ENCODE results near the gene ZNF516. TPM values are rescaled to one million over a fixed set of nuclear protein-coding genes. Genes with fewer than 3 reads are reported as not detected.

The ZNF516 gene
- total RNA-seq, 1 experiment from 2014 or later = 25.5 TPM

DNA sequence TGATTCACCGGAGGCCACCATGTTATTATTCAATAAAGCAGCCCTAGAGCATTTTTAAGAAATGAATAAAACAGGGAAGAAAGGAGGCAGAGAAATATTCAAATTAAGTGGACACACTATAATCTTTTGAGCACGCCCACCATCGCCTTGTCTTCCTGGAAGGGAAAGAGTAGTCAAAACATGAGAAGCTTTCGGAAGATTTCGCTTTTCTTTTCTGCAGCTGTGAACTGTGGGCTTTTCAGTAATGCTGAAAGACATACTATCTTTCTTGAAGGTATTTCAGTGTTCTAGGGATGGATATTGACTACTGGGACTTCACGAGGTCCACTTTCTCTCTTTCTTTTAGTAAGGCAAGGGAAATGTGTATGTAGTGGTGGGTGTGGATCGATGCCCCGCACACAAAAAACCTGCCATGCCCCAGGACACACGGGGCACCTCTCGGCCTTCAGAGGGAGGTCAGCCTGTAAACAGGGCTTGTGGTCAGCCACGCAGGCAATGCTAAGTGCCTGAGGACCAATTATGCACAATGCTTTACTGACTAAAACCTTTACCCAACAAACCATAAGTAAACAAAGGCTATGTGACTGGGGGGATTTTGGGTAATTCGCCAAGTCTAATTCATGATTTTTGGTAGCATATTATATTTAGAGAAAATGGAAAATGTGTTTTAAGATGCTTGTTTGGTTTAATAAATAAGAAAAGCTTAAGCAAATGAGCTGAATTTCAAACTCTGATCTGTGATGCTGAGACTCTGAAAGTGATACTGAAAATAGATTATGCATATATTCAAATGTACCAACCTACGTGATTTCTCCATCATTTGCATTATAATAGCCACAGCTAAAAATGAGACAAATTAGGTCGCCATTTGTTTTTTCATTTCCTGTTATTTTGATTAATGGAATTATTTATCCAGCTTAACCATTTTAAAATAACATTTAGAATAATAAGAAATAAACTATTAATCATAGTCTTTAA, 130.5 kb downstream of the ZNF516 start:
- no peak overlapping the region for H3K4me3 Mint-ChIP-seq (ENCODE audit: unreplicated experiment)
- TF ChIP-seq, protein P1, sequence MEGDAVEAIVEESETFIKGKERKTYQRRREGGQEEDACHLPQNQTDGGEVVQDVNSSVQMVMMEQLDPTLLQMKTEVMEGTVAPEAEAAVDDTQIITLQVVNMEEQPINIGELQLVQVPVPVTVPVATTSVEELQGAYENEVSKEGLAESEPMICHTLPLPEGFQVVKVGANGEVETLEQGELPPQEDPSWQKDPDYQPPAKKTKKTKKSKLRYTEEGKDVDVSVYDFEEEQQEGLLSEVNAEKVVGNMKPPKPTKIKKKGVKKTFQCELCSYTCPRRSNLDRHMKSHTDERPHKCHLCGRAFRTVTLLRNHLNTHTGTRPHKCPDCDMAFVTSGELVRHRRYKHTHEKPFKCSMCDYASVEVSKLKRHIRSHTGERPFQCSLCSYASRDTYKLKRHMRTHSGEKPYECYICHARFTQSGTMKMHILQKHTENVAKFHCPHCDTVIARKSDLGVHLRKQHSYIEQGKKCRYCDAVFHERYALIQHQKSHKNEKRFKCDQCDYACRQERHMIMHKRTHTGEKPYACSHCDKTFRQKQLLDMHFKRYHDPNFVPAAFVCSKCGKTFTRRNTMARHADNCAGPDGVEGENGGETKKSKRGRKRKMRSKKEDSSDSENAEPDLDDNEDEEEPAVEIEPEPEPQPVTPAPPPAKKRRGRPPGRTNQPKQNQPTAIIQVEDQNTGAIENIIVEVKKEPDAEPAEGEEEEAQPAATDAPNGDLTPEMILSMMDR (IDR thresholded peaks at IDR 0.05; ENCODE audit: insufficient read depth in 1 of 2, low read depth in 1 of 2, low read length in 1 of 2, severe bottlenecking in 1 of 2, unreplicated experiment in 1 of 2) = no peak
- no peaks in the 10 kb centered on the region for H3K27me3 ChIP-seq (replicated peaks; ENCODE audit: control insufficient read depth, insufficient read depth, low read length)
- no peaks in the 10 kb centered on the region for H3K4me1 Mint-ChIP-seq (ENCODE audit: low read depth, unreplicated experiment)
- no peak overlapping the region for H3K4me3 ChIP-seq (ENCODE audit: low read depth, low read length)
- H3K27ac Mint-ChIP-seq (ENCODE audit: unreplicated experiment) = no peak overlapping the region
- no peaks in the 10 kb centered on the region; the same call in 1 of the 2 replicates for H3K36me3 ChIP-seq (ENCODE audit: control insufficient read depth, insufficient read depth, low read length)
- CTCF ChIA-PET = no interaction called here
- intact Hi-C loops (cut with micrococcal nuclease; ENCODE audit: unreplicated experiment) = no loop called here
- H3K9me3 ChIP-seq = no peaks in the 10 kb centered on the region
- BruUV-seq (replicated peaks) = no TSS peak
- H3K36me3 Mint-ChIP-seq (ENCODE audit: insufficient read depth, unreplicated experiment) = peaks cover 11% of the 10 kb centered on the region
- no peak for DNase-seq
- no peaks in the 10 kb centered on the region for H3K4me1 ChIP-seq
- no peaks in the 10 kb centered on the region for H3K9me3 Mint-ChIP-seq (ENCODE audit: unreplicated experiment)
- no peaks in the 10 kb centered on the region for H3K27me3 Mint-ChIP-seq (ENCODE audit: insufficient read depth, unreplicated experiment)
- POLR2A ChIA-PET = no interaction called here

DNA sequence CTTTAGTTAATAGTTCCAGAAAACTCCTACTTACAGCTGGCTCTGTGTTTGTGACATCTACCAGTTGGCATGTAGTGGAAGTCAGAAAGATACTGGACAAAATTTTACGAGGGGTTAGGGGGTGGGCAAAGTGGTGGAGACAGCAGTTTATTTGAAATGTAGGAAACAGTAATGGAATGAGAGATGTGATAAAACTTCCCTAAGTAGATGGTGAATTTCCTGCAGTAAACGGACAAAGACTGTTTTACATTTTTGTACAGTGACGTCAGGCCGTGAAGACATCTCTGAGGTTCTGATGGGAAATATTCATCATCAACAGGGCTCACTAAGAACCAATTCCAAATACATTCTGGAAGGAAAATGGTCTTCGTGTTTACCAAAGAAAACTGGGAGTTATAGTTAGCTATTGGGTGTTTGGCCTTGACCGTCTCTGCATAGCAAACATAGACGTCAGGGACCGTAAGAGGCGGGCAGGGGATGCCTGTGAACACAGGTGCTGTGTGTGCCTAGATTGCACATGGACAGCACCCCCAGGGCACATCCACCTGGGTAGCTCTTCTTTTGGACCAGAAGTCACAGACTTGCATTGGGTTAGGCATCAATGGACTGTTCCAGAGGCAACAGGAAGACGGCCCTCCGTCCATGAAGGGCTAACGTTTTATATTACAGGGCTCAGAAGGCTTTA, 131.5 kb downstream of the ZNF516 start:
- TF ChIP-seq, protein P1 (IDR thresholded peaks at IDR 0.05; ENCODE audit: insufficient read depth in 1 of 2, low read depth in 1 of 2, low read length in 1 of 2, severe bottlenecking in 1 of 2, unreplicated experiment in 1 of 2) = no peak
- ChIA-PET CTCF (no interaction called here), POLR2A (no interaction called here)
- Mint-ChIP-seq H3K27ac (ENCODE audit: unreplicated experiment) (no peak overlapping the region), H3K27me3 (ENCODE audit: insufficient read depth, unreplicated experiment) (no peaks in the 10 kb centered on the region), H3K9me3 (ENCODE audit: unreplicated experiment) (no peaks in the 10 kb centered on the region), H3K4me1 (ENCODE audit: low read depth, unreplicated experiment) (no peaks in the 10 kb centered on the region), H3K36me3 (ENCODE audit: insufficient read depth, unreplicated experiment) (peaks cover 17% of the 10 kb centered on the region), H3K4me3 (ENCODE audit: unreplicated experiment) (no peak overlapping the region)
- DNase-seq = no peak
- intact Hi-C loops (cut with micrococcal nuclease; ENCODE audit: unreplicated experiment) = no loop called here
- no peaks in the 10 kb centered on the region; the same call in 1 of the 2 replicates for H3K36me3 ChIP-seq (ENCODE audit: control insufficient read depth, insufficient read depth, low read length)
- no TSS peak for BruUV-seq (replicated peaks)
- no peaks in the 10 kb centered on the region for H3K4me1 ChIP-seq
- H3K27me3 ChIP-seq (replicated peaks; ENCODE audit: control insufficient read depth, insufficient read depth, low read length) = no peaks in the 10 kb centered on the region
- H3K4me3 ChIP-seq (ENCODE audit: low read depth, low read length) = no peak overlapping the region
- no peaks in the 10 kb centered on the region for H3K9me3 ChIP-seq

GRCh38 chr18:76362676-76363075, 132.4 kb downstream of the ZNF516 start:
- H3K4me3 Mint-ChIP-seq (ENCODE audit: unreplicated experiment) = no peak overlapping the region
- intact Hi-C loops (cut with micrococcal nuclease; ENCODE audit: unreplicated experiment) = no loop called here
- H3K4me1 Mint-ChIP-seq (ENCODE audit: low read depth, unreplicated experiment) = no peaks in the 10 kb centered on the region
- H3K4me1 ChIP-seq = no peaks in the 10 kb centered on the region
- H3K9me3 ChIP-seq = no peaks in the 10 kb centered on the region
- DNase-seq = no peak
- ChIA-PET CTCF (no interaction called here), POLR2A (no interaction called here)
- TF ChIP-seq, protein P1 (IDR thresholded peaks at IDR 0.05; ENCODE audit: insufficient read depth in 1 of 2, low read depth in 1 of 2, low read length in 1 of 2, severe bottlenecking in 1 of 2, unreplicated experiment in 1 of 2) = no peak
- no peaks in the 10 kb centered on the region for H3K9me3 Mint-ChIP-seq (ENCODE audit: unreplicated experiment)
- H3K36me3 Mint-ChIP-seq (ENCODE audit: insufficient read depth, unreplicated experiment) = peaks cover 17% of the 10 kb centered on the region
- no TSS peak for BruUV-seq (replicated peaks)
- H3K36me3 ChIP-seq (ENCODE audit: control insufficient read depth, insufficient read depth, low read length) = no peaks in the 10 kb centered on the region; the same call in 1 of the 2 replicates
- no peaks in the 10 kb centered on the region for H3K27me3 ChIP-seq (replicated peaks; ENCODE audit: control insufficient read depth, insufficient read depth, low read length)
- H3K27me3 Mint-ChIP-seq (ENCODE audit: insufficient read depth, unreplicated experiment) = no peaks in the 10 kb centered on the region
- no peak overlapping the region for H3K4me3 ChIP-seq (ENCODE audit: low read depth, low read length)
- H3K27ac Mint-ChIP-seq (ENCODE audit: unreplicated experiment) = no peak overlapping the region

Measured in Caco-2 (cell line).